ENCODE data around the gene GTPBP1.
A peak's percentile ranks its signal among the peaks of the same experiment; 100 is the strongest.

Gene GTPBP1

DNA sequence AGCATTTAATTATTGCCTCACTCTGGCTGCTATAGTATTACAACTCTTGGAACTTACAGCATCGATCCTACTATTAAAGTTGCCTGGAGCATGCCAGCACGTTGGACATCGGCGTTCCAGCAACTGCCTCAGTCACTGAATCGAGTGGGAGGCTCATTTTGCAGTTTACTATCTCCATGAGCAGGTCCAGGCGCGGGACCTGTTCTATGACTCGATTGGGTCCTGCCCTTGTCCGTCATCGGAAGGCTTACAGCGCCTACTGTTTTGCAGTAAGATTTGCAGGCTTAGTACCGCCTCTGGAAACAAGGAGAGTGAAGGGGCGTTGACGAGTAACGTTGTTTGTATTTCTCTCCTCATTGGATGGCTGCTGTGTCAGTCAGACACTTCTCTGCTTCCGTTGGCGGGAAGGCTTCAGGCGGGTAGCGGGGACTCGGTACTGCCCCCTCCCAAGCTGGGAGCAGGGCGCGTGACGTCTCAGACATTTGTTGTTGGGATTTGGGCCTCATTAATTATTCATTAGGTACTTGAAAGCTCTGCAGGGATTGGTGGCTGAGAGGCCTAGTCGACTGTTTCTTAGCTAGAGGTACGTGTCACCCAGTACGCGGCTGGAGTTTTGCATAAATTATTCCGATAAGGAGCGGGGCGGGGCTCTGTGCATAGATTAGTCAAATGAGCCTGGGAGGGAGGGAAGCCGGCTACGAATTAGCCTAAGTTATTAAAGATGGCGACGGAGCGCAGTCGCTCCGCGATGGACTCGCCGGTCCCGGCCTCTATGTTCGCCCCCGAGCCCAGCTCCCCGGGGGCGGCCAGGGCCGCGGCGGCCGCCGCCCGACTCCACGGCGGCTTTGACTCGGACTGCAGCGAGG lies at the start of gene GTPBP1:
Gene GTPBP1 (plus strand): TSS at position 710 of the 866 bp plus-strand sequence. CDS start 12 bp downstream, at position 722.
- DNase-seq (ENCODE audit: low read depth) = peak; percentile 100

- DNase-seq (ENCODE audit: low read depth) = peak; percentile 74
Observed at GRCh38 chr22:38656256-38657044, 49.3 kb upstream of the GTPBP1 start, which contains the start of the genes CBY1 and FAM227A. Gene CBY1, plus strand, starts transcription at chr22:38656638. Its CDS starts 11,417 bp downstream, at chr22:38668055. Gene FAM227A, minus strand, starts transcription at chr22:38656392. Its CDS starts 6,224 bp downstream, at chr22:38650168.

DNA sequence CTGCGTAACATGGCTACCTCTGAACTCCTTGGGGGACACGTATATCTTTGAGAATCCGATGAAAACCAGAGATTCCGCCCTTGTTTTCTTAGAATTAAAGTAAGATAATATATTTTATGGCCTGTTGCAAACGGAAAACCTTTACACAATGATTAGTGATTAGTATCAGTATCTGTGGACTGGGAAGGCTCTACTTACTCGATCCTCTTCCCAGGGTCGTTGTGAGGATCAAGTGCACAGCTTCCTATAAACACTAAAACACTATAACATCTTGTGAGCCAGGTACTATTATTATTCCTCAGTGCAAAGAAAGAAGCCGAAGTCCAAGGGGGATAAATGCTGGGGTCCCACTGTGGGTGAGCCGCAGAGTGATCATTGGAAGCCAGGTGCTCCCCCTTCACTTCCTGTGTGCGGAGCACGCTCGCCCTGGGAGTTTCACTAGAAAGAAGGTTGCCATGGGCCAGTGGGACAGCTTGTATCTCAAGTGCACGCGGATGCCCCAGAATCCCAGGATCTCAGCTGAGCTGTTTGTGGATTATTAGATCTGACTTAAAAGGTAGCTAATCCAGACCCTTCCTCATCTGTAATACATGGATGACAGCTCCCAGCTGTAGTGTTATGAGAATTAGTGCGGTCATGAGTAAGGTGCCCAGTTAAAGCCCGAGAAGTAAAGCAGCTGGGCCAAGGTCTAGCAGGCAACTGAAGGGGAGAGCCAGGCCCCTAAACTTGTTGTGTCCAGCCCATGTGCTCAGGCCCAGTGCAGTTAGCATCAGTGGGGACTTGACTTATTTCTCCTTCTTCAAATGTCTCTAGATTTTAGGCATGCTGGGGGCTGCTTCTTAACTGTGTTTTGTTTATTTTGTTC lies 48.5 kb upstream of the GTPBP1 start:
- no peak for DNase-seq (ENCODE audit: low read depth)

DNA sequence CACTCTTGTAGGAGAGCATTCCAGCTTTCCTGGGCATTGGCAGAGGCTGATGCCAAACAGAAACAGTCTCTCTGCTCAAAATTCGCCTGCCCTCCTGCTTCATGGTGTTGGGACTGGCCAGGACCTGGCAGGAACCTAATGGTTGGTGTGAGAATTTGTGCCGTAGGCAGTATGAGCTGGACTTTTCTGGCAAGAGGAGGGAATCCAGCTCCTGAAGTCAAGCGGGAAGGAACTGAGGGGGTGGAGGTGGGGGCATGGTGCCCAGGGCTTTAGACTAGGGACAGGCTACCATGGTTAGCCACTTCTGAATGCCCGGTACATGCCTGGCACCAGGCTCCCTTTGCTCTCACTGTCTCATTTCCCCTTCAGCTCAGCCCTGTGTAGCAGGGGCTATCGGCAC lies 30.9 kb upstream of the GTPBP1 start:
- no peak for DNase-seq (ENCODE audit: low read depth)

GRCh38 chr22:38675833-38676232 lies 29.9 kb upstream of the GTPBP1 start:
- no peak for DNase-seq (ENCODE audit: low read depth)

- peak; percentile 74 for DNase-seq (ENCODE audit: low read depth)
Observed at GRCh38 chr22:38681582-38682335, 24.0 kb upstream of the GTPBP1 start, which contains the start of gene TOMM22. Gene TOMM22, plus strand, starts transcription at chr22:38681957. Its CDS starts 22 bp downstream, at chr22:38681979.

- DNase-seq (ENCODE audit: low read depth) = no peak
Observed at GRCh38 chr22:38684895-38685294, 20.8 kb upstream of the GTPBP1 start.

- no peak for DNase-seq (ENCODE audit: low read depth)
Observed at GRCh38 chr22:38685761-38686160, 20.0 kb upstream of the GTPBP1 start.

GRCh38 chr22:38689651-38690050 lies 16.1 kb upstream of the GTPBP1 start:
- no peak for DNase-seq (ENCODE audit: low read depth)

DNA sequence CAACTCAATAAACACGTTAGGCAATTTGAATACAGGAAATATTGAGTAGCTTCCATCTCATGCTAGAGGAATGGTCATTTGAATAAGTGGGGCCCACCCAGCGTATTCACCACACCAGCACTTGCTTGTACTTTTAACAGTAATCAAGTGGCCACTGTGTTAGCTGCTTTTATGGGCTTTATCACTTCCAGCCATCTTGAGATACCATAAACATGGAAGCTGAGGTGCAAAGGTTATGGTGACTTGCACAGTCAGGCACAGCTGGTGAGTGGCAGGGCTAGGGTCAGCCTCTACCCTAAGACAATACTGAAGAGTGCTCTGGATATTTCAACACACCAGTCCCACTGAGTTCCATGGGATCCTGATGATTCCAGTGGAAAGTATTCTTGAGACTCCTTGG lies 11.7 kb upstream of the GTPBP1 start:
- no peak for DNase-seq (ENCODE audit: low read depth)

GRCh38 chr22:38694940-38695339 lies 10.8 kb upstream of the GTPBP1 start:
- DNase-seq (ENCODE audit: low read depth) = no peak

- peak; percentile 79 for DNase-seq (ENCODE audit: low read depth)
Observed at GRCh38 chr22:38696606-38697424, 8.9 kb upstream of the GTPBP1 start.

GRCh38 chr22:38697425-38698089 lies 8.2 kb upstream of the GTPBP1 start:
- DNase-seq (ENCODE audit: low read depth) = no peak

GRCh38 chr22:38698407-38699094 lies 7.2 kb upstream of the GTPBP1 start:
- no peak for DNase-seq (ENCODE audit: low read depth)

- DNase-seq (ENCODE audit: low read depth) = no peak
Observed at GRCh38 chr22:38699143-38699542, 6.6 kb upstream of the GTPBP1 start.

DNA sequence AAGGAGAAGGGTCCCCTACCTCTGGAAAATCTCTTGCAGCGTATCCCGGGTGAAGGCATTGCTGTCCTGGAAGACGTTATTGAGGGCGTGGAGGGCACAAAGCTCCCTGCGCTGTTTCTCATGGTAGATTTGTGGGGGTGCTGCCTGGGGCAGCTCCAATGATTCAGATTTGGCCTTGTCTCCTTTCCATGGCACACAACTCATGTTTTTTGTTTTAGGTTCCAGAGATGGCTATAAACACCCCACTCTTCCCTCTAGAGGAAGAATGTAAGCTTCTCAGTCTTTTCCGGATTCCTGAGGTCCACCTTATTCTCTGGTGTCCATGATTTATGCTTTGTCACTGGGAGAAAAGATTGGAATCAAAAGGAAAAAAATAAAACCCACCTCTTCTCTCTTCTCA lies 6.0 kb upstream of the GTPBP1 start:
- no peak for DNase-seq (ENCODE audit: low read depth)

GRCh38 chr22:38700270-38700788 lies 5.4 kb upstream of the GTPBP1 start:
- DNase-seq (ENCODE audit: low read depth) = no peak

- DNase-seq (ENCODE audit: low read depth) = peak; percentile 86
Observed at GRCh38 chr22:38700789-38701628, 4.7 kb upstream of the GTPBP1 start, which contains the start of gene JOSD1. Gene JOSD1, minus strand, starts transcription at chr22:38700943. Its CDS starts 956 bp downstream, at chr22:38699987.

All from stromal cell of bone marrow (primary cell).